ENCODE measurements around the gene ABI2.

DNA sequence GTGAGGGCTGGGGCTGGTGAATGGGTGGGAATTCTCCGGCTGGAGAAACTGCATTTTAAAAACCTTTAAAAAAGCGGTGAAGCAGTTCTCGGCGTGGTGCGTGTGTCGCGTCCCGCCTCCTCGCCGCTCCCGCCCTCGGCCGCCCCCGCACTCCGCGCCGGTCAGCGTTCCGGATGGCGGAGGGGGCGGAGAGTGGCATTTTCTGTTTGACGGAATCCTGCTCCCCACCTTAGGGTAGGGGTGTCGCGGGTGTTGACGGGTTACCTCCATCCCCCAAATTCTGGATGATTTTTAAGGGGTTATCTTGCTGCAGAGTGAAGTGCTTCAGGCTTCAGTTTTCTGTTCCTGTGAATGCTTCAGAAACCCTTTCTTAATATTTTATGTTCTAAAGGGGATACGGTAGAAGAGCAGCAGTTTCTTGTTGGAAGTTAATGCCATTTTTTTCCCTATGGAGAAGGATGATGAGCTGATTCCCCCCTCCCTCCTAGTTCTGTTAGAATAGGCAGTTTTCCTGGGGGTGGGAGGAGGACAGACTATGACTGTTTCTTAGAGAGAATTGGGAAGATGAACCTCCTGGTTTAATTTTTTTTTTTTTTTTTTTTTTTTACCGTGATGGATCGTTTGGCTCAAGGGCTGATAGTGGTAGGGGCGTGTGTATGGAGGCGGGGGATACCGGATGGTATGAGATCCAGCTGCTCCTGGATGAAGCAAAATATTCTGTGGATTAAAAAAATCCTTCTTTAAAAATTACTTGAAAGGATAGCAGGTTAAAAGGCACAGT lies 756 bp downstream of the ABI2 start:
- TF ChIP-seq, protein P1, sequence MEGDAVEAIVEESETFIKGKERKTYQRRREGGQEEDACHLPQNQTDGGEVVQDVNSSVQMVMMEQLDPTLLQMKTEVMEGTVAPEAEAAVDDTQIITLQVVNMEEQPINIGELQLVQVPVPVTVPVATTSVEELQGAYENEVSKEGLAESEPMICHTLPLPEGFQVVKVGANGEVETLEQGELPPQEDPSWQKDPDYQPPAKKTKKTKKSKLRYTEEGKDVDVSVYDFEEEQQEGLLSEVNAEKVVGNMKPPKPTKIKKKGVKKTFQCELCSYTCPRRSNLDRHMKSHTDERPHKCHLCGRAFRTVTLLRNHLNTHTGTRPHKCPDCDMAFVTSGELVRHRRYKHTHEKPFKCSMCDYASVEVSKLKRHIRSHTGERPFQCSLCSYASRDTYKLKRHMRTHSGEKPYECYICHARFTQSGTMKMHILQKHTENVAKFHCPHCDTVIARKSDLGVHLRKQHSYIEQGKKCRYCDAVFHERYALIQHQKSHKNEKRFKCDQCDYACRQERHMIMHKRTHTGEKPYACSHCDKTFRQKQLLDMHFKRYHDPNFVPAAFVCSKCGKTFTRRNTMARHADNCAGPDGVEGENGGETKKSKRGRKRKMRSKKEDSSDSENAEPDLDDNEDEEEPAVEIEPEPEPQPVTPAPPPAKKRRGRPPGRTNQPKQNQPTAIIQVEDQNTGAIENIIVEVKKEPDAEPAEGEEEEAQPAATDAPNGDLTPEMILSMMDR (IDR thresholded peaks at IDR 0.05): no peak
- TF ChIP-seq POLR2AphosphoS5 (IDR thresholded peaks at IDR 0.05): no peak
